DMS153 (cell line): ENCODE measurements around the gene KLK14.
A peak's percentile ranks its signal among the peaks of the same experiment; 100 is the strongest.

Experiments used
- DNase-seq: peaks from one replicate; lab custom pipeline; 2025; lab: John Stamatoyannopoulos, UW

The KLK14 gene

DNA sequence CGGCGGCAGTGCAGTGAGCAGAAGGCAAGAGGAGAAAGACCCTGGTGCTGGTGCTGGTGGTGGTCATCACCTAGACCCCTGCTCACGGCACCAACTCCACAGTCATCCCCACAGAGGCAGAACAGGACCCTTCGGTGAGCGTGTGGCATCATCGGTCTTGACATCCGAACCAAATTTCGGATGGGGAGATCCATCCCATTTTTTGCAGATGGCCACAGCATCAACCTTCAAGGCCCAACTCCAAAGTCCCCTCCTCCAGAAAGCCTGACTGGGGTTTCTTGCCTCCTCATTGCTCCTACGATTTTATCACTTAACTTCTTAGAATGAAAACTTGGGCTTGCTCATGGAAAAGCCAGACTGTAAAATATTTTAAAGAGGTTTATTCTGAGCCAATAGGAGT lies 39.2 kb downstream of the KLK14 start:
- no peak for DNase-seq

DNA sequence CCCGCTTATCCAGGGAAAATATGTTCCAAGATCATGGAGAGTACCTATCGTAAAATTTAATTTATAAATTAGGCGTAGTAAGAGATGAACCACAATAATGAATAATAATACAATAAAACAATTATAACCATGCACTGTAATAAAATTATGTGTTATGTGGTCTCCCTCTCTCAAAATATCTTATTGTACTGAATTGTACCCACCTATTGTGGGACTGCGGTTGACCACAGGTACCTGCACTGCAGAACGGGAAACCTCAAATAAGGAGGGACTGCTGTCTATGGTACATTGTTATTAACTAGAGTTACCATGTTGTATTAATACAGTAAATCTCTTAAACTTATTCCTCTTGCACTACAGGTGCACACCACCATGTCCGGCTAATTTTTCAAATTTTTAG lies 42.5 kb downstream of the KLK14 start:
- DNase-seq, result no peak

DNA sequence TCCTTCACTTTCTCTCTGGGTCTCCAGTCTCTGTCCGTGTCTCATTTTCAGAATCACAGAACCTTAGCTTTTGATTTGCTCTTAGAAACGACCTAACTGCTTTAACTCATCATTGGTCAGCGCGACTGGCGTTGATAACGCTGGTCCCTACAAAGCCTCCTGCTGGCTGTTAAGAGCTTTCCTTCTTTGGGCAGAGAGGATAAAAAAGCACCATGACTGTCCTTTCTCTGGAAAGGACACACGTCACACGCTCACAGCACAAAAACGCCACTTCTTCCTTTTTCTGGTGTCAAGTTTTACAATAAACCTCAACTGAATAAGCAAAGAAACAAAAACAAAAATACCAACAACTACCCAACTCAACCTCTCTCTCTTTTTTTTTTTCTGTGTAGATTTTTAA lies 46.2 kb downstream of the KLK14 start:
- no peak for DNase-seq

DNA sequence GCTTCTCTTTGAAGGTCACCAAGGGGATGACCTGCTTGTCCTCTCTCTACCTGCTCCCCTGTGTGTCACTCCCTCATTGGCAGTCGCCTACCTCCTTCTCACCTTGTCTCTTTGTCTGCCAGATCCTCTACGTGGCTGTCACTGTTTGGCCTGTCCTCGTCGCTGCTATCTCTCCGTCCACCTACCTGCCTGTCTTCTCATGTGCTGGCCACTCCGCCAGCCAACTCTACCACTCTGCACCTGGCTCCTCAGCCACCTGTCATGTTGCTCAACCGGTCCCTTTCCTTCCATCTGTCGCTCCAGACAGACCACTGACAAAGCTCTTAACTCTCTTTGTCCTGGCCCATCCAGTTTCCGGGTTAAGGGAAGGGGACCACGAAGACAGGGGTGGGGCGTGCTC lies 48.0 kb downstream of the KLK14 start, which contains the start of gene KLK12:
KLK12 (minus strand) TSS at position 299 of the 400 bp plus-strand sequence. CDS start 381 bp downstream, outside the sequence.
- DNase-seq, result peak; percentile 76

DNA sequence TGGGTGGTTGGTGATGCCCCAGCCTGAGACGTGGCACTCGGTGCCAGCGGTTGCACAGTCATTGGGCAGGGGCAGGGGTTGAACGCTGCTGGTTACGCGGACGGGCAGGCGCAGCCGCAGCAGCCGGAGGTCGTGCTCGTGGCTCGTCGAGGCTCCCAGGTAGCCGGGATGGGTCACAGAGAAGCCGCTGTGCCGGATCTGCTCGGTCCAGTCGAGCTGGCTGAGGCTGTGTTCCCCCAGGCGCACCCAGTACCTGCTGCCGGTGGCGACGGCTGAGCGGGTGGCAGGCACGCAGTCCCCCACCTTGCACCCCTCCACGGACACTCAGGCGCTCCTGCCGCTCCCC lies 50.8 kb downstream of the KLK14 start:
- DNase-seq, result no peak

DNA sequence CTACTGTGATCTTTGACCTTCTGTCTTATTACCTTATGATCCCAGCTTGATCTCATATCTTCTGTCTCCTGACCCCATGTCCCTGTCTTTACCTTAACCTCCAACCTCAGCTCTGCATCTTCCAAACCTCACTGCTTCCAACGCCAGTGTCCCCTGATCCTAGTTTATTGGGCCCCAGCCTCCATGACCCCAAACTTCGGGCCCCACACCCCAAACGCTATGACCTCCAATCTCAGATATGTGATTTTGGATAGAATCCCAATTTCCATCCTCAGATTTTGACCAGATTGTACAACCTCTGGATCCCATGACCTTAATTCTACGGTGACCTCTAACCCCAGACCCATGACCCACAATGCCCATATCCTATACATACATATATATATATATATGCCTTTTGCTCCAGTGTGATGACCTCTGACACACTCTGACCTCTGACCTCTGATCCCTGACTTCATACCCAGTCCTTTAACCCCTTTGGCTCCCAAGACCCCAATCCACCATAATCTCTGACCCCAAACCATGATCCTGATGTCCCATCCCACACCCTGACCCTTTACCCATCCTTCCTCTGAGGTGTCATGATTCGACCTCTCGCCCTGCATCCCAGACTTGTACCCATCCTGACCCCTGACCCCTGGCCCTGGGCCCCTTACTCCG lies 51.3 kb downstream of the KLK14 start:
- no peak for DNase-seq

DNA sequence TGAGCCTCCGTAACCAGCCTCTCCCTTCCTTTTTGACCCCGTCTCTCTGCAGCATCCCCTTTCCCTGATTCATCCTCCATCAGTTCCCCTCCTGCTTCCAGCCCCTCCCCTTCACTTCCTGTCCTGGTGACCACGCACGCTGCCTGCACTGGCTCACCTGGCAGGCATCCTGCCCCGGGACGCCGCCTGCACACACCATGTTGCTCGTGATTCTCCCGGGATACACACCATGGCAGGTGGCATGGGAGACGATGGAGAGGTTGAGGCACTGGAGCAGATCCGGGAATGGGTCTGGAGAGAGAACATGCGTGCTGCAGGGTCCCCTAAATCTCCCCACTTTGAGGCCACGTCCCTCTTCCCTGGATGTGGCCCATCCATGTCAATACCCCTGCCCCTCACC lies 52.1 kb downstream of the KLK14 start:
- DNase-seq, result no peak

DNA sequence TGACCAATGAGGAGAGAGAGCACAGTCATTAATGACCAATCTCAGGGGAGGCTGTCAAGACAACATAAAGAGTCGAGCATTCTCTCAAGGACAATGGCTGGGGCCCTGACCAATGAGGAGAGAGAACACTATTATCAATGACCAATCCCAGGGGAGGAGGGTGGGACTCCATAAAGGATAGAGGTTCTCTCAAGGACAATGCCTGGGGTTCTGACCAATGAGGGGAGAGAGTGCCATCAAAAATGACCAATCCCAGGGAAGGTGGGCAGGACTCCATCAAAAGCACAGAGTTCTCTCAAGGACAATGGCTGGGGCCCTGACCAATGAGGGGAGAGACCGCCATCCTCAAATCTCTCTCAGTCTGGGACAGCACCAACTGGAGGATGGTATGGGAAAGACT lies 53.0 kb downstream of the KLK14 start:
- DNase-seq, result no peak
